SK-N-MC (cell line): ENCODE results near the gene UNC13A.
A peak's percentile ranks its signal among the peaks of the same experiment; 100 is the strongest.

Experiments
- DNase-seq: peaks from one replicate; pipeline ENCODE4 v3.0.0-alpha.2; 2011; ENCODE audit warnings: low read depth, low spot score
- H3K27ac ChIP-seq: fragments of 200-600 bp; sonication (generic); 2 replicates; pipeline ENCODE4 v1.5.1; 2016; ENCODE audit warnings: mixed run types
- H3K36me3 ChIP-seq: fragments of 200-600 bp; sonication (generic); 2 replicates; pipeline ENCODE4 v1.6.1; 2017; ENCODE audit warnings: antibody characterized with exemption, low read length, mixed read lengths; ENCODE audit not compliant: insufficient read depth
- H3K4me3 ChIP-seq: fragments of 200-600 bp; sonication (generic); 2 replicates; pipeline ENCODE4 v1.5.1; 2016
- H3K9ac ChIP-seq: fragments of 200-600 bp; sonication (generic); 2 replicates; pipeline ENCODE4 v1.8.0; 2017; ENCODE audit warnings: mixed run types, mixed read lengths; ENCODE audit not compliant: insufficient read length
- H3K9me3 ChIP-seq: fragments of 200-600 bp; sonication (generic); 2 replicates; pipeline ENCODE4 v1.6.1; 2017; ENCODE audit warnings: low read depth, mild to moderate bottlenecking, antibody characterized with exemption, low read length, moderate library complexity, mixed read lengths
- EZH2 ChIP-seq: fragments of 200-600 bp; sonication (generic); IDR thresholded peaks from one replicate; pipeline ENCODE4 v1.6.1; 2017; ENCODE audit warnings: antibody characterized with exemption
- FOXP2 ChIP-seq: optimal IDR thresholded peaks from 2 replicates; pipeline ENCODE3; 2011; ENCODE audit warnings: mild to moderate bottlenecking, moderate library complexity; ENCODE audit not compliant: insufficient read depth; ENCODE audit errors: extremely low read length, control extremely low read depth
- POLR2AphosphoS5 ChIP-seq: IDR thresholded peaks from 2 replicates; pipeline ENCODE4 v1.6.1; 2012; ENCODE audit warnings: mild to moderate bottlenecking, low read depth, low read length, borderline replicate concordance

UNC13A gene

GRCh38 chr19:17687141-17687856, 855 bp downstream of the UNC13A start:
- no peak overlapping the region for H3K27ac ChIP-seq
- no peak overlapping the region for H3K9ac ChIP-seq
- no peak for DNase-seq
- no peaks in the 10 kb centered on the region for H3K9me3 ChIP-seq
- H3K4me3 ChIP-seq: no peak overlapping the region
- TF ChIP-seq EZH2 (no peak), POLR2AphosphoS5 (no peak), FOXP2 (no peak)
- no peaks in the 10 kb centered on the region for H3K36me3 ChIP-seq

GRCh38 chr19:17686592-17687024, 1.5 kb downstream of the UNC13A start:
- H3K9ac ChIP-seq: no peak overlapping the region
- H3K27ac ChIP-seq: no peak overlapping the region
- no peaks in the 10 kb centered on the region for H3K36me3 ChIP-seq
- no peak overlapping the region for H3K4me3 ChIP-seq
- H3K9me3 ChIP-seq: no peaks in the 10 kb centered on the region
- TF ChIP-seq FOXP2: no peak
- no peak for TF ChIP-seq EZH2
- no peak for TF ChIP-seq POLR2AphosphoS5
- DNase-seq: no peak

GRCh38 chr19:17686023-17686521, 2.1 kb downstream of the UNC13A start:
- TF ChIP-seq EZH2 (no peak), POLR2AphosphoS5 (no peak), FOXP2 (no peak)
- Histone ChIP-seq H3K9me3 (no peaks in the 10 kb centered on the region), H3K9ac (no peak overlapping the region), H3K4me3 (no peak overlapping the region), H3K27ac (no peak overlapping the region), H3K36me3 (no peaks in the 10 kb centered on the region)
- no peak for DNase-seq

GRCh38 chr19:17685451-17686022, 2.6 kb downstream of the UNC13A start:
- no peaks in the 10 kb centered on the region for H3K9me3 ChIP-seq
- TF ChIP-seq FOXP2 (no peak), POLR2AphosphoS5 (no peak), EZH2 (no peak)
- no peak overlapping the region for H3K27ac ChIP-seq
- H3K4me3 ChIP-seq: no peak overlapping the region
- H3K36me3 ChIP-seq: no peaks in the 10 kb centered on the region
- DNase-seq: no peak
- no peak overlapping the region for H3K9ac ChIP-seq

- no peak overlapping the region for H3K27ac ChIP-seq
- no peak for DNase-seq
- H3K36me3 ChIP-seq: no peaks in the 10 kb centered on the region
- no peak for TF ChIP-seq FOXP2
- TF ChIP-seq POLR2AphosphoS5: no peak
- no peak for TF ChIP-seq EZH2
- H3K9ac ChIP-seq: no peak overlapping the region
- H3K4me3 ChIP-seq: no peak overlapping the region
- no peaks in the 10 kb centered on the region for H3K9me3 ChIP-seq
These were observed 3.9 kb downstream of the UNC13A start for GRCh38 chr19:17684256-17684655.

- H3K9ac ChIP-seq: no peak overlapping the region
- H3K36me3 ChIP-seq: no peaks in the 10 kb centered on the region
- no peak overlapping the region for H3K4me3 ChIP-seq
- H3K9me3 ChIP-seq: no peaks in the 10 kb centered on the region
- DNase-seq: no peak
- TF ChIP-seq FOXP2 (no peak), EZH2 (no peak), POLR2AphosphoS5 (no peak)
- no peak overlapping the region for H3K27ac ChIP-seq
These were observed 5.1 kb downstream of the UNC13A start for GRCh38 chr19:17683078-17683477.

- Histone ChIP-seq H3K36me3 (no peaks in the 10 kb centered on the region), H3K4me3 (no peak overlapping the region), H3K9me3 (no peaks in the 10 kb centered on the region), H3K27ac (no peak overlapping the region), H3K9ac (no peak overlapping the region)
- TF ChIP-seq EZH2: no peak
- no peak for DNase-seq
These were observed 5.9 kb downstream of the UNC13A start for GRCh38 chr19:17682273-17682672.

- Histone ChIP-seq H3K4me3 (no peak overlapping the region), H3K27ac (no peak overlapping the region), H3K36me3 (no peaks in the 10 kb centered on the region), H3K9me3 (no peaks in the 10 kb centered on the region), H3K9ac (no peak overlapping the region)
- peak; percentile 10 for DNase-seq
- TF ChIP-seq FOXP2: no peak
These were observed 6.5 kb downstream of the UNC13A start for GRCh38 chr19:17681505-17682125.

- TF ChIP-seq FOXP2 (no peak), POLR2AphosphoS5 (no peak), EZH2 (no peak)
- Histone ChIP-seq H3K9me3 (no peaks in the 10 kb centered on the region), H3K27ac (no peak overlapping the region), H3K36me3 (no peaks in the 10 kb centered on the region), H3K4me3 (no peak overlapping the region), H3K9ac (no peak overlapping the region)
- DNase-seq: no peak
These were observed 7.9 kb downstream of the UNC13A start for GRCh38 chr19:17680230-17680722.
